AG10803 (cell line): ENCODE results near the gene CFAP52.
"Not testable (repeated sequence)": the region's sequence is repeated elsewhere in the genome, so short reads cannot be mapped to it uniquely, and the experiment has no call there.

Experiments
- DNase-seq: peaks from one replicate; pipeline ENCODE4 v3.0.0; 2010; ENCODE audit warnings: low read depth
- H3K4me3 ChIP-seq: 2 replicates; pipeline ENCODE4 v1.5.1; 2011; ENCODE audit warnings: mild to moderate bottlenecking, low read length, control low read depth
- CTCF ChIP-seq: conservative IDR thresholded peaks from 2 replicates; pipeline ENCODE4 v1.5.1; 2011; ENCODE audit warnings: mild to moderate bottlenecking, low read length, control low read depth, inconsistent platforms

Gene CFAP52

DNA sequence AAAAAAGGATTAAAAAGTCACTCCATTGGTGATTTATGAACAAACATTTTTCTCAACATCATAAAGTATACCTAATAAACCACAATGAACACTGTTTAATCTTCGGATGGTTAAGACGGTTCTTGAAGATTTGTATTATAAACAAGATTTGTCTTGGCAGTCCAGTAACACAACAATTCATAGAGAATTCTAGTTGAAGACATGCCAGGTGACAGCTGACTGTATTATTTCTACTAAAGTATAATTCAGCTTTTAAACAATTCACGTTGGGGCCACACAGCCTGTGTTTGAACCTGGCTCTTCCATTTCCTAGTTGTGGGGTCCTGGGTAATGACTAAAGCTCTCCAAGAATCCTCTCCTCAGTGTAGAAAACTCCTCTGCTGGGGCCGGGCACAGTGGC is 22.8 kb upstream of the CFAP52 start:
- no peak overlapping the region for H3K4me3 ChIP-seq
- DNase-seq = no peak
- no peak for TF ChIP-seq CTCF

- H3K4me3 ChIP-seq = not testable (repeated sequence)
- TF ChIP-seq CTCF = peak; percentile 49
- peak; percentile 40 for DNase-seq
Measured at GRCh38 chr17:9554715-9555114, 21.7 kb upstream of the CFAP52 start.

- no peak for TF ChIP-seq CTCF
- DNase-seq = no peak
- H3K4me3 ChIP-seq = no peak overlapping the region
Measured at GRCh38 chr17:9557161-9557755, 19.2 kb upstream of the CFAP52 start.

DNA sequence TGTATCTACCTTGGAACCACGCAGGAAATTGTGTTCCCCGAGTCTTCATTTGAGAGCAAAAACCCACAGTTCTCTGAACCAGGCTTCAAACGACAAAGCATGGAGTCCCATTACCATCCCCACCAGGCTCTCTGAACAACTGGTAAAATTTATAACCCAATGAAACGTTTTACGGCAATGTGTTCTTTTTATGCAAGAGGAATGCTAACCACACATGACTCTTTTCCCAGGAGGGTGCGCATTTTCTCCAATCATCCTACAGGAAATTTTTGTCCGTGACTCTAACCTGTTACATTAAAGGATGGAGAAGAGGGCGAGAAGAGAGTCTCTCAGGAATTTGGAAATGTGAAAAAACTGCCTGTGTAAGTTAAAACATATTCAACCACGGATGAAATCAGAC is 18.6 kb upstream of the CFAP52 start:
- peak; percentile 21 for DNase-seq
- H3K4me3 ChIP-seq = no peak overlapping the region
- no peak for TF ChIP-seq CTCF

DNA sequence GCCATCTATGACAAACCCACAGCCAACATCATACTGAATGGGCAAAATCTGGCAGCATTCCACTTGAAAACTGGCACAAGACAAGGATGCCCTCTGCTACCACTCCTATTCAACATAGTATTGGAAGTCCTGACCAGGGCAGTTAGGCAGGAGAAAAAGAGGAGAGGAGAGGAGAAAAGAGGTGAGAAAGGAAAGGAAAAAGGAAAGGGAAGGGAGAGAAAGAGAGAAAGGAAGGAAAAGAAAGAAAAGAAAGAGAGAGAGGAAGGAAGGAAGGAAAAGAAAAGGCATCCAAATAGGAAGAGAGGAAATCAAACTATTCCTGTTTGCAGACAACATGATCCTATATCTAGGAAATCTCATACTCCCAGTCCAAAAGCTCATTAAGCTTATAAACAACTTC is 12.3 kb upstream of the CFAP52 start:
- no peak for DNase-seq
- no peak for TF ChIP-seq CTCF
- H3K4me3 ChIP-seq = no peak overlapping the region

GRCh38 chr17:9566067-9566466 is 10.4 kb upstream of the CFAP52 start:
- no peak for DNase-seq
- H3K4me3 ChIP-seq = no peak overlapping the region
- TF ChIP-seq CTCF = no peak

DNA sequence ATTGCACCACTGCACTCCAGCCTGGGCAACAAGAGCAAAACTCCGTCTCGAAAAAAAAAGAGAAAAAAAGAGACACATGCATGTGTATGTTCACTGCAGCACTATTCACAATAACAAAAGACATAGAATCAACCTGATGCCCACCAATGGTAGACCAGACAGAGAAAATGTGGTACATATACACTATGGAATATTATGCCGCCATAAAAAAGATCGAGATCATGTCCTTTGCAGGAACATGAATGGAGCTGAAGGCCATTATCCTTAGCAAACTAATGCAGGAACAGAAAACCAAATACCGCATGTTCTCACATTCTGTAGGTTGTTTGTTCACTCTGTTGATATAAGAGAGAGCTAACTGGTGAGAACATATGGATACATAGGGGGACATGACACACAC is 9.7 kb upstream of the CFAP52 start:
- H3K4me3 ChIP-seq, DNase-seq: not testable (repeated sequence)

DNA sequence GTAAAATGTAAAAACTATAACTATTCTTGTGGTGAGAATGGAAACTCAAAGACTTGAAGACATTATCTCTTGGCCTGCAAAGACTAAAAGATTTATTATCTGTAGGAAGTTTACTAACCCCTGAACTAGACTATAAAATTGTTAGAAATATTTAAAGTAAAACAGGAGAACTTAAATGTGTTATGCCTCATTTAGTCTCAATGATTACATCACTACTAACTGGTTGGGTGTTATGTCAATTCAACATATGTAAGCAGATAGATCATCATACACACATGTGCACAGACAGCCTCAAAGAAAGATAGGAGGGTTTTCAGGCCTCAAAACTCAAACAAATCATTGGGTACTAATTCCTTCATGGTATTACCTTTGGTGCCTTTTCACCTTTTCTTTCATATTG is 8.4 kb upstream of the CFAP52 start:
- no peak for DNase-seq
- no peak for TF ChIP-seq CTCF
- no peak overlapping the region for H3K4me3 ChIP-seq
